NOMO-1 treated with dmso at 0.1 percent for 144 hours (cell line): ENCODE results near the gene GALK2.
"Not testable (repeated sequence)": the region's sequence is repeated elsewhere in the genome, so short reads cannot be mapped to it uniquely, and the experiment has no call there.

Source experiments
- DNase-seq: peaks from one replicate; lab custom pipeline; 2025; ENCODE audit not compliant: unreplicated experiment; lab: John Stamatoyannopoulos, UW

GALK2 gene

GRCh38 chr15:49163678-49164077 lies 6.4 kb upstream of the GALK2 start:
- DNase-seq, result no peak

GRCh38 chr15:49164865-49165264 lies 5.2 kb upstream of the GALK2 start:
- DNase-seq, result no peak

- DNase-seq, result no peak
Observed at GRCh38 chr15:49168016-49168415, 2.0 kb upstream of the GALK2 start.

GRCh38 chr15:49171790-49172189 lies 1.7 kb downstream of the GALK2 start:
- no peak for DNase-seq

- no peak for DNase-seq
Observed at GRCh38 chr15:49174902-49175301, 4.9 kb downstream of the GALK2 start.

- DNase-seq, result not testable (repeated sequence)
Observed at GRCh38 chr15:49175582-49176397, 5.7 kb downstream of the GALK2 start.

- DNase-seq, result no peak
Observed at GRCh38 chr15:49178497-49178896, 8.4 kb downstream of the GALK2 start.

- DNase-seq, result no peak
Observed at GRCh38 chr15:49179433-49180190, 9.6 kb downstream of the GALK2 start.

- no peak for DNase-seq
Observed at GRCh38 chr15:49182128-49182527, 12.1 kb downstream of the GALK2 start.

GRCh38 chr15:49183741-49184140 lies 13.7 kb downstream of the GALK2 start:
- DNase-seq, result not testable (repeated sequence)

- DNase-seq, result no peak
Observed at GRCh38 chr15:49185473-49185872, 15.4 kb downstream of the GALK2 start.

GRCh38 chr15:49187549-49188245 lies 17.6 kb downstream of the GALK2 start:
- no peak for DNase-seq

- no peak for DNase-seq
Observed at GRCh38 chr15:49188933-49189332, 18.9 kb downstream of the GALK2 start.

GRCh38 chr15:49189631-49190030 lies 19.6 kb downstream of the GALK2 start:
- no peak for DNase-seq

- DNase-seq, result peak; percentile 68
Observed at GRCh38 chr15:49190586-49190985, 20.5 kb downstream of the GALK2 start.

- no peak for DNase-seq
Observed at GRCh38 chr15:49191892-49192291, 21.8 kb downstream of the GALK2 start.

- DNase-seq, result no peak
Observed at GRCh38 chr15:49196856-49197255, 26.8 kb downstream of the GALK2 start.

- DNase-seq, result no peak
Observed at GRCh38 chr15:49199666-49200065, 29.6 kb downstream of the GALK2 start.

- DNase-seq, result no peak
Observed at GRCh38 chr15:49200347-49200746, 30.3 kb downstream of the GALK2 start.

GRCh38 chr15:49208102-49208501 lies 38.1 kb downstream of the GALK2 start:
- DNase-seq, result not testable (repeated sequence)

GRCh38 chr15:49212897-49213296 lies 42.9 kb downstream of the GALK2 start:
- DNase-seq, result no peak
